HepG2 (cell line): ENCODE results near the gene DAB2. TPM values are rescaled to one million over a fixed set of nuclear protein-coding genes. Genes with fewer than 3 reads are reported as not detected.
A peak's percentile ranks its signal among the peaks of the same experiment; 100 is the strongest.

Experiments used
- BCL6 ChIP-seq: IDR thresholded peaks from 2 replicates; pipeline ENCODE4 v1.6.1; 2016; ENCODE audit warnings: missing genetic modification reagents, missing compliant biosample characterization
- BRF2 ChIP-seq: sonication (generic); formaldehyde crosslinking; IDR thresholded peaks from 2 replicates; pipeline ENCODE4 v1.8.1; 2022; ENCODE audit warnings: mild to moderate bottlenecking, missing genetic modification reagents
- FOXO1 ChIP-seq: sonication (generic); formaldehyde crosslinking; IDR thresholded peaks from 2 replicates; pipeline ENCODE4 v1.4.0; 2020; ENCODE audit warnings: missing genetic modification reagents
- GMEB1 ChIP-seq: sonication (generic); formaldehyde crosslinking; IDR thresholded peaks from 2 replicates; pipeline ENCODE4 v1.5.1; 2020; ENCODE audit warnings: missing genetic modification reagents, mild to moderate bottlenecking, borderline replicate concordance
- HNF4A ChIP-seq: sonication (generic); formaldehyde crosslinking; IDR thresholded peaks from 2 replicates; pipeline ENCODE4 v1.4.0; 2020; ENCODE audit warnings: missing genetic modification reagents
- MAFK ChIP-seq, 2 experiments: IDR thresholded peaks in 1 of 2; conservative IDR thresholded peaks in 1 of 2; 2 replicates each; pipeline ENCODE4 v1.6.1; 2011; ENCODE audit warnings: improper control_type of control experiment in 2 of 2, low read length in 2 of 2
- MIER2 ChIP-seq: IDR thresholded peaks from 2 replicates; pipeline ENCODE4 v1.6.1; 2016; ENCODE audit warnings: missing biosample characterization, missing genetic modification reagents
- NPAS2 ChIP-seq: sonication (generic); formaldehyde crosslinking; IDR thresholded peaks from 2 replicates; pipeline ENCODE4 v1.8.0; 2022; ENCODE audit warnings: mild to moderate bottlenecking, missing genetic modification reagents, borderline replicate concordance
- PPARG ChIP-seq: conservative IDR thresholded peaks from 2 replicates; pipeline ENCODE4 v1.6.1; 2016; ENCODE audit warnings: missing biosample characterization, missing genetic modification reagents
- RXRB ChIP-seq: IDR thresholded peaks from 2 replicates; pipeline ENCODE4 v1.6.1; 2016; ENCODE audit warnings: borderline replicate concordance, missing genetic modification reagents, missing compliant biosample characterization
- SAP130 ChIP-seq: IDR thresholded peaks from 2 replicates; pipeline ENCODE4 v1.6.1; 2016; ENCODE audit warnings: low read depth
- SMAD1 ChIP-seq: sonication (generic); formaldehyde crosslinking; IDR thresholded peaks from 2 replicates; pipeline ENCODE4 v1.4.0; 2020; ENCODE audit warnings: missing genetic modification reagents, low read depth, mild to moderate bottlenecking, borderline replicate concordance
- ZNF331 ChIP-seq: sonication (generic); formaldehyde crosslinking; IDR thresholded peaks from 2 replicates; pipeline ENCODE4 v1.4.0; 2020; ENCODE audit warnings: missing genetic modification reagents
- ZNF501 ChIP-seq: sonication (generic); formaldehyde crosslinking; IDR thresholded peaks from 2 replicates; pipeline ENCODE4 v1.5.1; 2020; ENCODE audit warnings: mild to moderate bottlenecking, moderate library complexity, missing genetic modification reagents
- polyA plus RNA-seq, 8 experiments: library from polyadenylated mRNA; depleted of rRNA in 3 of 8; stranded (reverse) in 7 of 8; unstranded in 1 of 8; fragments of >200 nt; fragmentation: Illumina TruSeq in 4 of 8; extraction: Trizol in 4 of 8; gene quantifications; 2 replicates each; pipeline versions ENCODE4 v1.2.1 to v1.2.3, GENCODE V29; 2011 to 2016; ENCODE audit warnings: low read depth in 4 of 8, missing spikeins in 1 of 8, mixed read lengths in 1 of 8; ENCODE audit not compliant: insufficient read depth in 1 of 8
- total RNA-seq, 5 experiments: library from RNA; depleted of rRNA; stranded (reverse); fragments of >200 nt; fragmentation: Illumina TruSeq; extraction: Trizol; gene quantifications; 2 replicates each; pipeline ENCODE4 v1.2.3, GENCODE V29; 2016; ENCODE audit warnings: low read depth in 1 of 5
- TF ChIP-seq, protein P1 (sequence below): sonication (generic); formaldehyde crosslinking; IDR thresholded peaks from 2 replicates; pipeline ENCODE4 v1.5.0; 2020; ENCODE audit warnings: mild to moderate bottlenecking, missing genetic modification reagents, borderline replicate concordance
- TF ChIP-seq, protein P2 (sequence below): sonication (generic); formaldehyde crosslinking; conservative IDR thresholded peaks from 2 replicates; pipeline ENCODE4 v1.4.0; 2020; ENCODE audit warnings: mild to moderate bottlenecking, missing genetic modification reagents, moderate library complexity

DAB2 gene
- total and polyA plus RNA-seq, 2 of the 13 experiments (the other 11 are each of a cell fraction or from before 2014, with no cell fraction given): 6.4 to 6.5 TPM

DNA sequence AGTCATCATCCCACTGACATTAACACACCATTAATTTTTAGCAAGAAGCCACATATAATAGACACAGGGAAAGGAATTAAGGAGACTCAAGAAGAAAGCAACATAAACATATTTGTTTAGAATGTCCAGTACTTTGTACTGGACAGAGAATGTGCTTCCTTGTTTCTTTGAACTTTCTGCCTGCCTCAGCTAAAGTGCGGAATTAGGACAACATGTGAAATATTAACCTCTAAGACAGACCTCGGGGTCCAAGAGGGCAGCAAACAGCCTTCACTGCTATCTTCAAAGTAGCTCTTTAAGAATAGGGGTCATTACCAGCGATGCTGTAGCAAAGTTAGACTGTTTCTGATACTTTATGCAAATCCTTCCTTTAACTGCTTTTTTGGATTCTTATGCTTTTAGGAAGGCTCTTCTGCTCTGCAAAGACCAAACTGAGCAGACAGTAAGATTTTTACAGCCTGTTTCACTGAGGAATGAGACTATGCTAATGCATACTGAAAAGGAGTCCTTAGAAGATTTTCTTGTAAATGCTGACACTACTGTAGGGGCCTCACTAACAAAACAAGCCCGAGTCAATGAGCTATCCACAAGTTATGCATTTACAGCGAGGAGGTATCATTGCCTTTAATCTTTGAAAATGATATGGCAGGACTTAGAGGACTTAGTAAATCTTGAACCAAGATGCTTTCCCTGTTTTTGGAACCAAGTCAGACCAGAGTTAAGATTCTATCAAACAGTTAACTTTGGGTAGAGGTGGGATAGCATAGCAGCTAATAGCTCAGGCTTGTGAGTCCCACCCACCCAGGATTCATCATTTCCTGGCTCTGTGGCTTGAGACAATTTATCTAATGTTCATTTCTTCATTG is 23.8 kb downstream of the DAB2 start (continued):
- TF ChIP-seq MAFK (conservative IDR thresholded peaks at IDR 0.05 in 1 of 2, IDR thresholded peaks at IDR 0.05 in 1 of 2; ENCODE audit: low read length in 2 of 2): peak; percentile 80 to 84
- TF ChIP-seq PPARG (CRISPR knock-in tag): 0 out of 2 replicates have a peak, but pooled peaks have one; percentile 38
- TF ChIP-seq HNF4A: peak; percentile 76
- TF ChIP-seq RXRB: peak; percentile 15; the same call in 1 of the 2 replicates
- TF ChIP-seq ZNF501 (CRISPR knock-in tag): no peak
- TF ChIP-seq SAP130 (CRISPR knock-in tag): no peak
- TF ChIP-seq SMAD1: no peak
- TF ChIP-seq, protein P1, sequence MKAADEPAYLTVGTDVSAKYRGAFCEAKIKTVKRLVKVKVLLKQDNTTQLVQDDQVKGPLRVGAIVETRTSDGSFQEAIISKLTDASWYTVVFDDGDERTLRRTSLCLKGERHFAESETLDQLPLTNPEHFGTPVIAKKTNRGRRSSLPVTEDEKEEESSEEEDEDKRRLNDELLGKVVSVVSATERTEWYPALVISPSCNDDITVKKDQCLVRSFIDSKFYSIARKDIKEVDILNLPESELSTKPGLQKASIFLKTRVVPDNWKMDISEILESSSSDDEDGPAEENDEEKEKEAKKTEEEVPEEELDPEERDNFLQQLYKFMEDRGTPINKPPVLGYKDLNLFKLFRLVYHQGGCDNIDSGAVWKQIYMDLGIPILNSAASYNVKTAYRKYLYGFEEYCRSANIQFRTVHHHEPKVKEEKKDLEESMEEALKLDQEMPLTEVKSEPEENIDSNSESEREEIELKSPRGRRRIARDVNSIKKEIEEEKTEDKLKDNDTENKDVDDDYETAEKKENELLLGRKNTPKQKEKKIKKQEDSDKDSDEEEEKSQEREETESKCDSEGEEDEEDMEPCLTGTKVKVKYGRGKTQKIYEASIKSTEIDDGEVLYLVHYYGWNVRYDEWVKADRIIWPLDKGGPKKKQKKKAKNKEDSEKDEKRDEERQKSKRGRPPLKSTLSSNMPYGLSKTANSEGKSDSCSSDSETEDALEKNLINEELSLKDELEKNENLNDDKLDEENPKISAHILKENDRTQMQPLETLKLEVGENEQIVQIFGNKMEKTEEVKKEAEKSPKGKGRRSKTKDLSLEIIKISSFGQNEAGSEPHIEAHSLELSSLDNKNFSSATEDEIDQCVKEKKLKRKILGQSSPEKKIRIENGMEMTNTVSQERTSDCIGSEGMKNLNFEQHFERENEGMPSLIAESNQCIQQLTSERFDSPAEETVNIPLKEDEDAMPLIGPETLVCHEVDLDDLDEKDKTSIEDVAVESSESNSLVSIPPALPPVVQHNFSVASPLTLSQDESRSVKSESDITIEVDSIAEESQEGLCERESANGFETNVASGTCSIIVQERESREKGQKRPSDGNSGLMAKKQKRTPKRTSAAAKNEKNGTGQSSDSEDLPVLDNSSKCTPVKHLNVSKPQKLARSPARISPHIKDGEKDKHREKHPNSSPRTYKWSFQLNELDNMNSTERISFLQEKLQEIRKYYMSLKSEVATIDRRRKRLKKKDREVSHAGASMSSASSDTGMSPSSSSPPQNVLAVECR: no peak
- TF ChIP-seq, protein P2, sequence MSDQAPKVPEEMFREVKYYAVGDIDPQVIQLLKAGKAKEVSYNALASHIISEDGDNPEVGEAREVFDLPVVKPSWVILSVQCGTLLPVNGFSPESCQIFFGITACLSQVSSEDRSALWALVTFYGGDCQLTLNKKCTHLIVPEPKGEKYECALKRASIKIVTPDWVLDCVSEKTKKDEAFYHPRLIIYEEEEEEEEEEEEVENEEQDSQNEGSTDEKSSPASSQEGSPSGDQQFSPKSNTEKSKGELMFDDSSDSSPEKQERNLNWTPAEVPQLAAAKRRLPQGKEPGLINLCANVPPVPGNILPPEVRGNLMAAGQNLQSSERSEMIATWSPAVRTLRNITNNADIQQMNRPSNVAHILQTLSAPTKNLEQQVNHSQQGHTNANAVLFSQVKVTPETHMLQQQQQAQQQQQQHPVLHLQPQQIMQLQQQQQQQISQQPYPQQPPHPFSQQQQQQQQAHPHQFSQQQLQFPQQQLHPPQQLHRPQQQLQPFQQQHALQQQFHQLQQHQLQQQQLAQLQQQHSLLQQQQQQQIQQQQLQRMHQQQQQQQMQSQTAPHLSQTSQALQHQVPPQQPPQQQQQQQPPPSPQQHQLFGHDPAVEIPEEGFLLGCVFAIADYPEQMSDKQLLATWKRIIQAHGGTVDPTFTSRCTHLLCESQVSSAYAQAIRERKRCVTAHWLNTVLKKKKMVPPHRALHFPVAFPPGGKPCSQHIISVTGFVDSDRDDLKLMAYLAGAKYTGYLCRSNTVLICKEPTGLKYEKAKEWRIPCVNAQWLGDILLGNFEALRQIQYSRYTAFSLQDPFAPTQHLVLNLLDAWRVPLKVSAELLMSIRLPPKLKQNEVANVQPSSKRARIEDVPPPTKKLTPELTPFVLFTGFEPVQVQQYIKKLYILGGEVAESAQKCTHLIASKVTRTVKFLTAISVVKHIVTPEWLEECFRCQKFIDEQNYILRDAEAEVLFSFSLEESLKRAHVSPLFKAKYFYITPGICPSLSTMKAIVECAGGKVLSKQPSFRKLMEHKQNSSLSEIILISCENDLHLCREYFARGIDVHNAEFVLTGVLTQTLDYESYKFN (CRISPR knock-in tag): peak; percentile 82
- TF ChIP-seq MIER2 (CRISPR knock-in tag): no peak
- TF ChIP-seq ZNF331 (CRISPR knock-in tag): 0 out of 2 replicates have a peak, but pooled peaks have one; percentile 23
- peak; percentile 79 for TF ChIP-seq BCL6 (CRISPR knock-in tag)
- TF ChIP-seq NPAS2 (CRISPR knock-in tag): no peak
- peak; percentile 48; the same call in 1 of the 2 replicates for TF ChIP-seq FOXO1
- no peak for TF ChIP-seq GMEB1 (CRISPR knock-in tag)
- no peak for TF ChIP-seq BRF2 (CRISPR knock-in tag)
